ENCODE results near the gene GC.

DNA sequence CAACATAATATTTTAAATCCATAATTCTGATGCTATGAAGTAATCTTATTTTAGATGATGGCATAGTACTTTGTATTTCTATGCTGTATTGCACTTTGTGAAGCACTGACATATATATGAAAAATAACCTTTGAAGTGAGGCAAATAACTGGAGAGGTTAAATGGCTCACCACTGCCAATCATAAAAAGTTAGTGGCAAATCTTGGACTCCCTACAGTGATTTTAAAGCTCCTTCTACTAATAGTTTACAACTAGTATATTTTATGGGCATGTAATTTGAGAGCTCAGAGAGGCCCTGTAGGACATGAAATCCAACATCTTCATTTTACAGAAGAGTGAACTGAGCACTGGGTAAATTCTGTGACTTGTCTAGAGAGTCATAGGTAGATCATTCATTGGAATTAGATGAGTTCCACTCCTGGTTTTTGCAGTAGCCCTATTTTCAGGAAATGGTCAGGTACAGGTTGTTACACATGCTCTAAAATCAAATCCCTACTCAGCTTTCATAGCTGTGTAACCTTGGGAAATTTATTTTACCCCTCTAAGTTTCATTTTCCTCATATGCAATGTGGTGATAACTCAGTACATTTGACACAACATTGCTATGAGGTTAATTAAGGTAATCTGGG lies 804 bp upstream of the GC start:
- TF ChIP-seq, protein P1, sequence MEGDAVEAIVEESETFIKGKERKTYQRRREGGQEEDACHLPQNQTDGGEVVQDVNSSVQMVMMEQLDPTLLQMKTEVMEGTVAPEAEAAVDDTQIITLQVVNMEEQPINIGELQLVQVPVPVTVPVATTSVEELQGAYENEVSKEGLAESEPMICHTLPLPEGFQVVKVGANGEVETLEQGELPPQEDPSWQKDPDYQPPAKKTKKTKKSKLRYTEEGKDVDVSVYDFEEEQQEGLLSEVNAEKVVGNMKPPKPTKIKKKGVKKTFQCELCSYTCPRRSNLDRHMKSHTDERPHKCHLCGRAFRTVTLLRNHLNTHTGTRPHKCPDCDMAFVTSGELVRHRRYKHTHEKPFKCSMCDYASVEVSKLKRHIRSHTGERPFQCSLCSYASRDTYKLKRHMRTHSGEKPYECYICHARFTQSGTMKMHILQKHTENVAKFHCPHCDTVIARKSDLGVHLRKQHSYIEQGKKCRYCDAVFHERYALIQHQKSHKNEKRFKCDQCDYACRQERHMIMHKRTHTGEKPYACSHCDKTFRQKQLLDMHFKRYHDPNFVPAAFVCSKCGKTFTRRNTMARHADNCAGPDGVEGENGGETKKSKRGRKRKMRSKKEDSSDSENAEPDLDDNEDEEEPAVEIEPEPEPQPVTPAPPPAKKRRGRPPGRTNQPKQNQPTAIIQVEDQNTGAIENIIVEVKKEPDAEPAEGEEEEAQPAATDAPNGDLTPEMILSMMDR (IDR thresholded peaks at IDR 0.05): no peak
- no peak for TF ChIP-seq POLR2A (IDR thresholded peaks at IDR 0.05)
- TF ChIP-seq EP300 (IDR thresholded peaks at IDR 0.05): no peak

All from ovary (tissue), 3 donors.